Measurements from ENCODE around the gene BSN.

Gene BSN

GRCh38 chr3:49719214-49719884, 165.1 kb downstream of the BSN start, which contains the start of gene AMIGO3:
TSS of gene AMIGO3 (minus strand) at chr3:49719684. CDS start at chr3:49719465, 219 bp downstream.
- H3K27ac Mint-ChIP-seq, result peak within 1 kb of the TSS in 1 of 2 donors; percentile 91
- H3K9me3 Mint-ChIP-seq, result no peaks in the 10 kb centered on the region
- no peaks in the 10 kb centered on the region for H3K27me3 Mint-ChIP-seq
- ATAC-seq (peak; percentile 82), DNase-seq (peak; percentile 86 to 87)
- H3K4me1 Mint-ChIP-seq, result peaks cover 54% of the 10 kb centered on the region
- peak within 1 kb of the TSS; percentile 76 to 88 for H3K4me3 Mint-ChIP-seq

All from stimulated activated naive CD8-positive, alpha-beta T cell treated with anti-CD3 and anti-CD28 coated beads, Interleukin-15, amount 100 ng/mL, for 72 hours (primary cell).